Esophagus mucosa (tissue), 1 donor: ENCODE results near the gene MAPK10. TPM values are rescaled to one million over a fixed set of nuclear protein-coding genes. Genes with fewer than 3 reads are reported as not detected.
"Not testable (repeated sequence)": the region's sequence is repeated elsewhere in the genome, so short reads cannot be mapped to it uniquely, and the experiment has no call there.

ENCODE experiments used
- ATAC-seq: fragments of 200-7000 bp; cut with Tn5 transposase; one replicate; pipeline ENCODE4 v1.9.1; 2020
- total RNA-seq: library from RNA; stranded (reverse); gene quantifications from one replicate; pipeline ENCODE4 v1.2.4, GENCODE V29; 2023
- donor health status: DM: yes; HTN: yes; CAD: no.

Gene MAPK10
- total RNA-seq, 1 donor from 2014 or later: 4.3 TPM

DNA sequence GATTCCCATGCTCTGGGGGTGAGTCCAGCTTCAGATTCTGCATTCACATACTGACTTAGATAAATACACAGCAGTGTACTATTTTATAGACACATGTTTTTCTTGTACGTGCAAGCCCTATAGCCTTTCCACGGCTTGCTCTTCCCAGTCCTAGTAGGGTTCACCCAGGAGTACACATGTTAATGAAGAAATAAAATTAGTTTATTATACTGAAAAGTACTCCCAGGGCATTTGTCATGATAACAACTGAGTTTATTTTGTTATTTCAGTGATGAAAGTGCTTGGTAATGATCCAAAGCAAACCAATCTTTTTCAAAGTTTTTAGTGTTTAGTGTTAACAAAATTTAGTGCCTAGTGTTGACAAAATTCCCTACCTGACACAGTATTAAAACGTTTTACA is 21.3 kb downstream of the MAPK10 start:
- ATAC-seq: no peak

GRCh38 chr4:86334020-86334750 is 25.7 kb downstream of the MAPK10 start:
- ATAC-seq: no peak

DNA sequence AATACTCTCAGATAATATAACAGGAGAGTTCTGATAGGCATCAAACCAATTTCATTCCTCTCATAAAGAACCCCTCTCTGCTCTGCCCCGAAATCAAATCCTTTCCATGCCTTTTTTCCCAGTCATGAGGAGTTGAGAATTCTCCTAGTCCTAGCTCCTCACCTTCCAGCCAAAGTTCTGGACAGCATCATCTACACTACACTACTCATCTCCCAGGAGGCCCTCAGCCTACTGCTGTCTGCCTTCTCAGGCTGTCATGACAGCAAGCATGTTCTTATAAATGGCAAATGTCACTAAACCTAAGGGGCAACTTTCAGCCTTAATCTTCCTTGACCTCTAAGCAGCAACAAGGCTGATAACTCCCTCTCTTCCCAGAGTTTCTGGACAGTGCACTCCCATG is 26.6 kb downstream of the MAPK10 start:
- no peak for ATAC-seq

DNA sequence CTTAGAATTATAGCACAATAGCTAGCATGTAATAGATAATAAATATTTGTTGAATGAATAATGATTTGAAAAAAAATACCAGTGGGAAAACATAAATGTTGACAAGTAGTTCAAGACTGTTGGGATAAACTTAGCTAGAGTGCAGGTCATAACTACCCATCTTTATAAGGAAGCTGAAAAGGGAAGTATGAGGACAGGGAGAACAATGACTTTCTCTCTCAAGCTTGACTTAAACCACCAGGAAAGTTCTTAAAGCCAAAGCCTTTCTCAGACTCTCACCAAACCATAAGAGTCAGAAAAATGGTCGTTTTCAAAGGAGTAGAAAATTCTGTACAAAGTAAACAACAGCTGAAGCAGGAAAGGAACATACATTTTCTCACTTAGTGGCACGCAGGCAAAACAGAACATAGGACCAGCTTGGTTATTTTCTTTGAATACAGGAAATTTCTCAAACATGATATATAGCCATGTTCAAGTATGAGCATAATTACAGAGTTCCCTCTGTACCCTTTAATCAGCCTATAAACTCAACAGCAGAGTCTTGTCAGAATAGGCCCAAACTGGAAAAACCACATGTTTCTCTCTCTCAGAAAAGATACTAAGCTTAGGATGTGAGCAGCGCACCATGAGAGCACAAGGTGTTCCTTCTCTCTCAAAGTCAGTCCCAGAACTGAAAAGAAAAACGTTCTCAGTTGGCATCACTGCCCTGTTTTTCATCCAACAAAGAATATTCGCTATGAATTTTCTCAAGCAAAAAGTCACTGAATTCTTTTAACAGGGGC is 28.7 kb downstream of the MAPK10 start:
- no peak for ATAC-seq

GRCh38 chr4:86330411-86330810 is 29.4 kb downstream of the MAPK10 start:
- ATAC-seq: not testable (repeated sequence)

DNA sequence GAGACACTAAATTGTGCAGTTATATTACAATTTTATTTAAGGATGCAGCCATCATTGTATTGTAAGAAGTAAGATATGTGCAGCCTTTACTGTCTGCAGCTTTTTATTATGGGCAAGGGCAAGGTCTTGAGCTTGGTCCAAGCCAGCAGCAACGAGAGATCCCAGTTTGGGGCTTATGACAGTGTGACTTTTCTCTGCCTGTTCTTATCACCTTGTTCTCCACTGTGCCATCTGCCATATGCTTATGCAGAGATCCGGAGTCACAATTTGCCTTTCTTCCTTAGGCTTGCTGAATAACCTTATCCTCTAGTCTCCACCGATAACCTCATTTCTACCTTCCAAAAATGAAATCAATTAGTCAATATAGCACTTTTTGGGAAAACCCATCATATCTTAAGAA is 30.4 kb downstream of the MAPK10 start:
- ATAC-seq: no peak

DNA sequence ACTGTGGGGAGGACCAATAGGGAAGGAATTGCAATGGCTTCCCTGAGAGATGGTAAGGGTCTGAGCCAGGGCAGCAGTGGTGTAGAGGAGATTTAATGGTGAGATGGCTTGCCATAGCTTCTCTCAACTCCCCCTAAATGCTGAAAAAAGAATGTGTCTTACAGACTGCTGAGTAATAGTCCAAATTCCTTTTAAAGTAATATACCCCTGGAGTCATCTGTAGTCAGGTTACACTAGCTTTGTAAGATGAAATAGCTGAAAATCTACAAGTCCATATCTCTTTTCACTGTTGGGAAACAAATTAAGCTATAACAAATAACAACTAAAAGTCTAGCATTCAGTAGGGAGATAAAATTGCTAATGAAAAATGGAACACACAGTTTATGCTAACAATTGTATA is 33.5 kb downstream of the MAPK10 start:
- ATAC-seq: no peak

DNA sequence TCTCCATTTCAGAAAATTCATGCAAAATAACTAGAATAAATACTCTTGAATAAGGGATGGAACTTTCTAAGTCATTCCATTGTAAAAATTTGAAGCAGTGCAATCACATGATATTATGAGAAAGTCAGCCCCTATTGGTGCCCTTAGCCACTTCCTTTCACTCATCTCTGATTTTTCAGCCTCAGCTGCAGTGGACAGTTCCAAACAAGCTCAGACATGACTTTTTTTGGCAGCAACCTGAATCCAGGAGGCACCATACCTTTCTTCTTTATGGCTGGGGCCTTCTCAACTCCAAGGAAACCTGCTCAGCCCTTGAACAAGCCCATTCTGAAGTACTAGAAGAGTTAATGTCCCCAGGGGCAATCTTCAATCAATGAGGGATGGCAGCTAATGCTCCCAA is 40.5 kb downstream of the MAPK10 start:
- peak; percentile 32 for ATAC-seq

DNA sequence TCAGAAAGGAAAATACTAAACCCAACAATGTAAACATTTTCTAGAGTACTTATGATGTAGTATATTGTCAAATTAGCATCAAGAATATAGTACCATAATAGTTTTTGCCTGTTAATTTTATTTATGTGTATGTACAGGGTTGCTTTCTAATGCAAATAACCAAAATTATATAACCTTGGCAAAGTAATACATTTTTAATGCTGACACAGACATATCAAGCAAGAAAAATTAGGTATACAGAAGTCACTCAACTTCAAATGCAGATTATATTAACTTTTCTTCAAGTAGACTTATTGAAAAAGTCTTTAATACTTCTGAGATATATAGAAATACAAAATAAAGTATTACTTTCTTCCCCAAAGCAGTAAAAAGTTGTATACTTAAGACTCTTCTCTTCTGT is 44.3 kb downstream of the MAPK10 start:
- no peak for ATAC-seq

DNA sequence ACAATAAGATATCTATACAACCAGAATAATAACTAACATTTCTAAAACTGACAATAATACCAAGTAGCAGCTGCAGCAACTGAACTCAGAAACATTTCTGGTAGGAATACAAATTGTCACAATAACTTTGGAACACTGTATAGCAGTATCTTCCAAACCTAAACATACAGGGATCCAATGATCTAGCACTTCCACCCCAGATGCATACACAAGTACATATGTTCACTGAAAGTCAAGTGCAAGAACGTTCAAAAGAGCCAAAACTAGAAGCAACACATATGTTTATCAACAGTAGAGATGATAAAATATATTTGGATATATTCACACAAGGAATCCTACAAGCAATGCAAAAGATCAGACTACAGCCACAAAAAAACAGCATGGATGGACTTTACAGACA is 46.2 kb downstream of the MAPK10 start:
- ATAC-seq: no peak

- ATAC-seq: no peak
These were observed 52.4 kb downstream of the MAPK10 start for GRCh38 chr4:86307432-86307831.

DNA sequence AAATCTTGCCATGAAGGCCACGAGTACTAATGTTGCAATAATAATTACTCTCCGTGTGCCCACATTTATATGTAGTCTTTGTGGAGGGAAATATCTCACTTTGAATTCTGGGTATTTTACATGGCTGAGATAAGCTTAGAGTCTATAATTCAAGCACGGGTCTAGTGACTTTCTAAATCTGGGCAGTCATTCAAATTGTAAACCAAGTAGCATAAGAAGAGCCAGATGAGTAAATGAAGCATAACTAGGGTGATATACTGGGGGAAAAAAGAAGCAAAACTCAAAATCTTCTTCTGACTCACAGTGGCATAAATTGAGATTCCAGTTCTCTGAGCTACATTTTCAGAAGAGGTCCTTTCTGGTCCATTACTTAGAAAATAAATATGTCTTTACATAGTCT is 53.0 kb downstream of the MAPK10 start:
- ATAC-seq: no peak

- ATAC-seq: no peak
These were observed 57.0 kb downstream of the MAPK10 start for GRCh38 chr4:86302830-86303229.

DNA sequence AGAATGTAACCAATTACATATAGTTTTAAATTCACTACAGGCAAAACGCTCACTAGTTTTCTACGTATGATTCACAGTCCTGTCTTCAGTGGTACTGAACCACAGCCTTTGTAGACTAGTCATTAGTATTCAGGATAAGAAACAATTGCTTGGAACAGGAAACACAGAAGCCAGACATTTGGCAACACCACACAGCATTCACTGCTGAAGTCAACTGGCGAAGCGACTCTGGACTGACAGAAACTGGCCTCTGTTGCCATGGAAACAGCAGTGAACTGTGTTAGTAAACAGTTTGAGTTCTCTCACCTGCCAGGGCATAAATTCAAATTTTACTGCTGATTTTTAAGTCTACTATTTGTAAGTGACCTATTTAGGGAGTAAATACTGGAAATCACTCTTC is 57.6 kb downstream of the MAPK10 start:
- ATAC-seq: peak; percentile 79

- ATAC-seq: no peak
These were observed 59.3 kb downstream of the MAPK10 start for GRCh38 chr4:86300516-86300915.

DNA sequence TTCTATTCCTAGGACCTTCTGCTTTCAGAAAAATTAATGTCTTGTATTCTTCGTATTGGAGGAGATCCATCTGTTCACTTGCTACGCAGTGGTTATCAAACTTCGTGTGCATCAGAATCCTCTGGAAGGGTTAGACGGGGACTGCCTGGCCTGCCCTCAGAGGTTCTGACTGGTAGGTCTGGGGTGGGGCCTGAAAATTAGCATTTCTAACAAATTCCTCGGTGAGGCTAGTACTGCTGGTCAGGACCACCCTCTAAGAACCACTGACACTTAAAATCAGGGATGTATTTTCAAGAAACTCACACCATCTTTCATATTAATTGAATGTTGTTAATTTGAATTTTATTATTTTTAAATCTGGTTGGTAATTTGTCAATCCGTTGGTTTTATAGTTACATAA is 63.0 kb downstream of the MAPK10 start:
- no peak for ATAC-seq

DNA sequence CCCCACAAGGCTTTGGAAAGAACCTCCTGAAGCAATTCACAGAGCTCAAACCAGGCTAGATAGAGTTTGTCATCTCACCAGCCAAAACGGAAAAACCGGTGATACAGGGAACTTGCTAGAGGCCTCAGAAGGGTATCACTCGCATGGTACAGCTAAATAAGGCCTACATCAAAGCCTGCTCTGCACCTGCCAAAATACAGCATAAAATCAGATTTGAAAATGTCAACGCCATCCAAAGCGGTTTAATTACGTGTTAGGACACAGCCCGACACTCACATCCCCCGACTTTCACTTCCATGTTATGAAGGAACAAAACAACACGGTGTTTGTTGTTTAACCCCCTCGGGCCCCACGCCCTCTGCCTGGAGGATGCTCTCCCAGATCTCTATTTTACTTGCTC is 65.0 kb downstream of the MAPK10 start:
- ATAC-seq: no peak

DNA sequence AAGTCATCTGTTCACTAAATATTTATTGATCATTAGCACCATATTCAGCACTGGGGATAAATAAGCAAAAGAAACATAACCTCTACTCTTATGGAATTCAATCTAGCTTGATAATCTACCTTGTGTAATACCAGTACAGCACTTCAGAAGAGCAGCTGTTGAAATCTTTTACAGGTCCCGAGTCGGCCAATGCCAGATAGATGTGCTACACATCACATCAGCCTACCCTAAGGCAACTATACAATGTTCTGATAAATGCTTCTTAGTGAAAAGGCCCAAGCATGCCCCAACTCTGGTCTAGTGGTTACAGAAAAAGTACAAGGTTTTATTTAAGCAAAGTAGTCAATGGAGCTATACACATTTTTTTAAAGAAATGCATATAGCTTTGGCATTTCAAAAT is 68.7 kb downstream of the MAPK10 start:
- no peak for ATAC-seq

GRCh38 chr4:86286726-86287125 is 73.1 kb downstream of the MAPK10 start:
- ATAC-seq: peak; percentile 77

GRCh38 chr4:86283371-86283770 is 76.5 kb downstream of the MAPK10 start:
- ATAC-seq: no peak

DNA sequence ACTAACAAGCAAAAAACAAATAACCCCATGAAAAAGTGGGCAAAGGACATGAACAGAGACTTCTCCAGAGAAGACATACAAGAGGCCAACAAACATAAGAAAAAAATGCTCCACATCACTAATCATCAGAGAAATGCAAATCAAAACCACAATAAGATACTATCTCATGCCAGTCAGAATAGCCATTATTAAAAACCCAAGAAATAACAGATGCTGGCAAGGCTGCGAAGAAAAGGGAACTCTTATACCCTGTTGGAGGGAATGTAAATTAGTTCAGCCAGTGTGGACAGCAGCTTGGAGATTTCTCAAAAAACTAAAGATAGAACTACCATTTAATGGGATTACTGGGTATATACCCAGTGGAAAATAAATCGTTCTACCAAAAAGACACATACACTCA is 79.6 kb downstream of the MAPK10 start:
- no peak for ATAC-seq

- ATAC-seq: no peak
These were observed 80.4 kb downstream of the MAPK10 start for GRCh38 chr4:86279293-86279960.

- no peak for ATAC-seq
These were observed 81.7 kb downstream of the MAPK10 start for GRCh38 chr4:86278126-86278525.

DNA sequence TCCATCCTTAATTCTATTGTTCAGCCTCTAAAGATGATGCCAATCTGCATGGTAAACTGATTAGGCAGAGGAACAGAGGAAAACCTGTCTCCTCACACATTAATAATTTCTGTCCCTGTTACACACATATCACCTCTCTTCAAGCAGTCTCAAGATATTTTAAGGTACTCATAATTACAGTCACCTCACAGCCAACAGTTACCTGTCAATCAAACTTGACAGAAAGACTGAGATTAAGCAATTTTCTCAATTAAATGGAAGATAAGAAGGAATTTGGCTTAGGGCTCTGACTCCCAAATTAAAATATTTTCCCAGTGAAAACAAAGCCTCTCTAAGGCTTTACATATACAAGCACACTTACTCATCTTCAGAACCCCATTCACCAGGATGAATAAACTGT is 85.2 kb downstream of the MAPK10 start:
- ATAC-seq: no peak
